Psoas muscle (tissue), 8 donors: ENCODE data around the gene SDK2. TPM values are rescaled to one million over a fixed set of nuclear protein-coding genes. Genes with fewer than 3 reads are reported as not detected.
"Not testable (repeated sequence)": the region's sequence is repeated elsewhere in the genome, so short reads cannot be mapped to it uniquely, and the experiment has no call there.

Experiments used
- ATAC-seq, 4 donors: fragments of 200-7000 bp; cut with Tn5 transposase; one replicate each; pipeline ENCODE4 v1.9.1; 2020; ENCODE audit warnings: moderate library complexity in 3 of 4, mild to moderate bottlenecking in 2 of 4
- DNase-seq, 2 donors: peaks; one replicate each; pipeline ENCODE4 v3.0.0-alpha.2; 2020
- H3K27ac ChIP-seq: fragments of 200-600 bp; one replicate; pipeline ENCODE4 v1.8.0; 2022
- H3K27me3 ChIP-seq, 3 donors: fragments of 200-600 bp in 1 of 3; one replicate each; pipeline versions ENCODE4 v1.6.1 to v1.8.0; 2013 to 2022; ENCODE audit warnings: low read length in 2 of 3, mild to moderate bottlenecking in 2 of 3, moderate library complexity in 1 of 3; ENCODE audit not compliant: insufficient read depth in 3 of 3
- H3K36me3 ChIP-seq, 2 donors: fragments of 200-600 bp in 1 of 2; one replicate each; pipeline versions ENCODE4 v1.6.1 to v1.8.0; 2013 to 2022; ENCODE audit warnings: low read depth in 1 of 2, mild to moderate bottlenecking in 1 of 2, moderate library complexity in 1 of 2; ENCODE audit not compliant: insufficient read depth in 1 of 2
- H3K4me1 ChIP-seq: fragments of 200-600 bp; one replicate; pipeline ENCODE4 v1.8.0; 2022
- H3K4me3 ChIP-seq: fragments of 200-600 bp; one replicate; pipeline ENCODE4 v1.8.0; 2022; ENCODE audit warnings: mild to moderate bottlenecking
- H3K9me3 ChIP-seq: fragments of 200-600 bp; one replicate; pipeline ENCODE4 v1.8.0; 2022
- WGBS, 3 donors: extraction: QIAGEN DNeasy Blood & Tissue Kit; methylation state at CpG; one replicate each; pipeline versions ENCODE4 v1.1.6 to v1.1.7; 2013; 5-methylcytosine and 5-hydroxymethylcytosine counted together
- intact Hi-C, 2 donors: fragments of 100-400 bp; cut with DNase I; formaldehyde crosslinking; loops; one replicate each; pipeline versions ENCODE4 v1.11.0 to v1.14.2; 2022
- polyA plus RNA-seq, 3 donors: library from polyadenylated mRNA; stranded (reverse); fragments of 200-250 nt; gene quantifications; one replicate each; pipeline ENCODE4 v1.2.3, GENCODE V29; 2013
- total RNA-seq, 4 donors: library from RNA; stranded (reverse); fragmentation: NEBNext Ultra II Directional in 2 of 4; extraction: Animal tissue kit (Norgen Biotek cat#: 25700) in 2 of 4; gene quantifications; one replicate each; pipeline versions ENCODE4 v1.2.1 to v1.2.4, GENCODE V29; 2021 to 2023
- TF ChIP-seq, protein P1 (sequence below): fragments of 200-600 bp; IDR thresholded peaks from one replicate; pipeline ENCODE4 v1.8.0; 2022; ENCODE audit warnings: antibody characterized with exemption
- donor health status: healthy with polysubstance abuse.
- donor health status: DM: no; HTN: no; CAD: no; lungs with moderate emphysema.
- donor health status: Bipolar disorder and iron deficiency.
- donor health status: healthy.
- donor health status: DM: yes; HTN: yes; CAD: no.
- donor health status: DM: no; HTN: no; CAD: no.
- donor health status: DM: no; HTN: no; CAD: no.
- donor health status: DM: yes; HTN: yes; CAD: no.

Gene SDK2
- total and polyA plus RNA-seq, 7 donors, result 0.04 to 2.8 (median 0.24) TPM

DNA sequence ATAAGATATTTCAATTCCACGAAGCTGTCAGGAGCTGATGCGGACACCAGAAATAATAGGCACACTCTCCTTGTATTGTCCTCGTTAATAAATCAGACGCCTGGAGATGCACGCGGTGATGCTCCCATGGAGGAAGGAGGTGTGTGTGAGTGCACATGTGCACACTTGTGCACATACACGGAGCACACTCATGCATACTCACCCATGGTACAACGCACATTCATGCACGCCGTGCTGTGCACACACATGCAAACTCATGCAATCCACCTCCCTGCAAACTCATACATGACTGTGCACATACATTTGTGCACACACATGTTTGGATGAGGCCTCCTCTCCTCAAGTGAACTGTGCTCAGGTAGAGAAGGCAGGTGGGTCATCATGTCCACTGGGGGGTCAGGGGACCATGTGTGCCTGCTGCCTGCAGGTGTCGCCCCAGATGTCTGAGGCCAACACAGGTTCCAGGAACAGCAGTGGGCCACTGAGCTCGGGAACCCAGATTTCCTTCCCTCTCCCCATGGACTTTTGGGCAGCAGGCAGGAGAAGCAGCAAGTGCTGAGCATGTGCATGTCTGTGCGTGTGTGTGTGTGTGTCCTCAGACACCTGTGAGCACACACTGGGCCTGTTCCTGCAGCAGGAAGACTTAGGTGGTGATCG is 165.3 kb downstream of the SDK2 start:
- 84 to 88% (median 86%) methylated on average over 14 of the region's 14 CpGs for WGBS, 3 donors
- no peaks in the 10 kb centered on the region for H3K4me1 ChIP-seq
- DNase-seq (no peak), ATAC-seq (no peak)
- TF ChIP-seq, protein P1, sequence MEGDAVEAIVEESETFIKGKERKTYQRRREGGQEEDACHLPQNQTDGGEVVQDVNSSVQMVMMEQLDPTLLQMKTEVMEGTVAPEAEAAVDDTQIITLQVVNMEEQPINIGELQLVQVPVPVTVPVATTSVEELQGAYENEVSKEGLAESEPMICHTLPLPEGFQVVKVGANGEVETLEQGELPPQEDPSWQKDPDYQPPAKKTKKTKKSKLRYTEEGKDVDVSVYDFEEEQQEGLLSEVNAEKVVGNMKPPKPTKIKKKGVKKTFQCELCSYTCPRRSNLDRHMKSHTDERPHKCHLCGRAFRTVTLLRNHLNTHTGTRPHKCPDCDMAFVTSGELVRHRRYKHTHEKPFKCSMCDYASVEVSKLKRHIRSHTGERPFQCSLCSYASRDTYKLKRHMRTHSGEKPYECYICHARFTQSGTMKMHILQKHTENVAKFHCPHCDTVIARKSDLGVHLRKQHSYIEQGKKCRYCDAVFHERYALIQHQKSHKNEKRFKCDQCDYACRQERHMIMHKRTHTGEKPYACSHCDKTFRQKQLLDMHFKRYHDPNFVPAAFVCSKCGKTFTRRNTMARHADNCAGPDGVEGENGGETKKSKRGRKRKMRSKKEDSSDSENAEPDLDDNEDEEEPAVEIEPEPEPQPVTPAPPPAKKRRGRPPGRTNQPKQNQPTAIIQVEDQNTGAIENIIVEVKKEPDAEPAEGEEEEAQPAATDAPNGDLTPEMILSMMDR, result no peak
- no peak overlapping the region for H3K4me3 ChIP-seq
- no peak overlapping the region for H3K27ac ChIP-seq
- H3K9me3 ChIP-seq, result no peaks in the 10 kb centered on the region
- peaks cover 0 to 4% (median 2%) of the 10 kb centered on the region in 3 donors for H3K27me3 ChIP-seq
- intact Hi-C loops, result no loop called here
- no peaks in the 10 kb centered on the region for H3K36me3 ChIP-seq

DNA sequence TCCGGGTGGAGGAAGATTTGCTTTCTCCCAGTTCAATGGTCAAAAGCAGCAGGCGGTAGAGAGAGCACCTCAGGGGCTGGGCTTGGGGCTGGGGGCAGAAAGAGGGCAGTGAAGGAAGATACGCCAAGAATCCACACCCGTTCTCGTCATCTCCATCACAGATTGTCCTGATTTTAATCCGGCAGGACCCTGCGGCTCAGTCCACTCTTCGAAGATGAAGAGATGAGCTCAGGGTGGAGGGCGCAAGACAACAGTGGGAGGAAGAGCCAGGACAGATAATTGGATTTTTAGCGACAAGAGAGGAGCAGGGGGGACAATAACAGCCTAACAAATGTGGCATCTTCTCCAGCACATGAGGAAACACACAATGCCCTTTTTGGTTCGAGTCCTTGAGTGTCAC is 165.9 kb downstream of the SDK2 start:
- Histone ChIP-seq H3K27me3 (peaks cover 0 to 4% (median 2%) of the 10 kb centered on the region in 3 donors), H3K9me3 (no peaks in the 10 kb centered on the region), H3K36me3 (no peaks in the 10 kb centered on the region), H3K27ac (no peak overlapping the region), H3K4me3 (no peak overlapping the region), H3K4me1 (no peaks in the 10 kb centered on the region)
- intact Hi-C loops, result no loop called here
- TF ChIP-seq, protein P1, result no peak
- WGBS, 3 donors, result 74 to 82% (median 80%) methylated on average over 11 of the region's 11 CpGs
- no peak for DNase-seq
- ATAC-seq, result no peak

DNA sequence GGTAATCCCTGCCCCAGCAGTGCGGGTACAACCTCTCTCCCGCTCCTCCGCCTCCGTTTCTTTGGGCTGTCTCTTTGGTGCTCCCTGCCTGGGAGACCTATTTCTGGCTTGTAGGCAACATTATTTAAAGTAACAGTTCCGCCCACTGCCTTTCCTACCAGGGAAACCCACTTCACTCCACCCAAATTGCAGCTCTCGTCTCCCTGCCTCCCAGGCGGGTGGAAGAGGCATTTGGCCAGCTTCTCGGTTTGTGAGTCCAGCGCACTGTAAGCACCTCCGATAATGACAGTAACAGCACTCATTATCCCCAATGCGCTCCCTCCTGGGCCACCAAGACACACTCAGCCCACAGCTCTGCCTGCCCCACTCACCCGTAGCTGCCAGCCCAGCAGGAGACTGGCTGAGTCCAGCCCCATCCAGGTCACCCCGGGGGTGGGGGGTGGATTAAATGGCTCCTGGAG is 167.3 kb downstream of the SDK2 start:
- H3K27ac ChIP-seq, result no peak overlapping the region
- no peaks in the 10 kb centered on the region for H3K4me1 ChIP-seq
- H3K9me3 ChIP-seq, result no peaks in the 10 kb centered on the region
- TF ChIP-seq, protein P1, result no peak
- H3K4me3 ChIP-seq, result no peak overlapping the region
- DNase-seq, result no peak
- 54 to 59% (median 56%) methylated on average over 13 of the region's 13 CpGs for WGBS, 3 donors
- intact Hi-C loops, result no loop called here
- H3K36me3 ChIP-seq, result no peaks in the 10 kb centered on the region
- H3K27me3 ChIP-seq, result peaks cover 0 to 4% (median 2%) of the 10 kb centered on the region in 3 donors
- ATAC-seq, result no peak

DNA sequence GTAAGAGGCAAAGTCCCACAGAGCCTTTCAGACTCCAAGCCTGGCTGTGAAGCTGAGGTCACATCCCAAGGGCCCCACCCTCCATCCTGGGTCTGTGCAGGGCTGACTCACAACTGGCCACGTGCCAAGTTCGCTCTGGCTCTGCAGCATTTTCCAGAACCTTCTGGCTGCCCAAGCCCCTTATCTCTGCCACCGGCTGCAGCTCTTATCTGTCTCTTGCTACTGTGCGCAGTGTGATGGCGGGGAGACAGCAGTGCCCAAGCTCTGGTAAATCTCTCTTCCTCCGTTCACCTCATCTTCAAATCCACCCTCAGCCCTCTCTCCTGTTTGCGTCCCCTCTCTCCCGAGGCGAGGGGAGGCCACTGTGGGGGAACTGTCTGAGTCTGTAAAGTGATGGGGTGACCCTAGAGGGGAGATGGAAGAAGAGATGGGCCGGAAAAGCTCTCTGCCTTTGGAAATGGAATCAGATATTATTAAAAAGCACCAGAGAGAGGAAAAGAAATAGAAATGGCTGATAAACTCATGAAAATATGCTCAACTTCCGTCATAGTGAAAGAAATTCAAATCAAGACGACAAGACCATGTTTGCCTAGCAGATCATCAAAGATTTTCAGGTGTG is 169.8 kb downstream of the SDK2 start:
- intact Hi-C loops, result no loop called here
- Histone ChIP-seq H3K9me3 (no peaks in the 10 kb centered on the region), H3K27ac (no peak overlapping the region), H3K4me1 (no peaks in the 10 kb centered on the region), H3K27me3 (no peaks in the 10 kb centered on the region), H3K4me3 (no peak overlapping the region), H3K36me3 (no peaks in the 10 kb centered on the region)
- no peak for ATAC-seq
- DNase-seq, result peak; percentile 53 to 72
- TF ChIP-seq, protein P1, result no peak
- WGBS, 3 donors, result 50 to 56% (median 52%) methylated on average over 12 of the region's 12 CpGs

DNA sequence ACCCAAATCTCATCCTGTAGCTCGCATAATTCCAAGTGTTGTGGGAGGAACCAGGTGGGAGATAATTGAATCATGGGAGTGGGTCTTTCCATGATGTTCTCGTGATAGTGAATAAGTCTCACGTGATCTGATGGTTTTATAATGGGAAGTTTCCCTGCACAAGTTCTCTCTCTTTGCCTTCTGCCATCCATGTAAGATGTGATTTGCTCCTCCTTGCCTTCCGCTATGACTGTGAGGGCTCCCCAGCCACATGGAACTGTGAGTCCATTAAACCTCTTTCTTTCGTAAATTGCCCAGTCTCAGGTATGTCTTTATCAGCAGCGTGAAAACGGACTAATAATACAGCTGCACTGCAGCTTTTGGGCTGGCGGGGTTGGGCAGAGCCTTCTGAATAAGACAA is 171.5 kb downstream of the SDK2 start:
- ATAC-seq, H3K4me1 ChIP-seq, H3K4me3 ChIP-seq, H3K27ac ChIP-seq, H3K36me3 ChIP-seq, H3K9me3 ChIP-seq, DNase-seq, H3K27me3 ChIP-seq, intact Hi-C loops: not testable (repeated sequence)
- WGBS, 3 donors, result 83 to 86% (median 85%) methylated on average over 8 of the region's 8 CpGs
